Hair follicle dermal papilla cell (primary cell): ENCODE measurements around the gene OPN1SW. TPM values are rescaled to one million over a fixed set of nuclear protein-coding genes. Genes with fewer than 3 reads are reported as not detected.

Experiments
- small RNA-seq: library from RNA; depleted of rRNA; stranded (forward); fragments of <200 nt; gene quantifications from one replicate; pipeline ENCODE3, GENCODE V24; 2012
- total RNA-seq: library from RNA; depleted of rRNA; stranded (reverse); fragments of >200 nt; gene quantifications from 2 replicates; pipeline ENCODE4 v1.2.3, GENCODE V29; 2012

The OPN1SW gene, protein sequence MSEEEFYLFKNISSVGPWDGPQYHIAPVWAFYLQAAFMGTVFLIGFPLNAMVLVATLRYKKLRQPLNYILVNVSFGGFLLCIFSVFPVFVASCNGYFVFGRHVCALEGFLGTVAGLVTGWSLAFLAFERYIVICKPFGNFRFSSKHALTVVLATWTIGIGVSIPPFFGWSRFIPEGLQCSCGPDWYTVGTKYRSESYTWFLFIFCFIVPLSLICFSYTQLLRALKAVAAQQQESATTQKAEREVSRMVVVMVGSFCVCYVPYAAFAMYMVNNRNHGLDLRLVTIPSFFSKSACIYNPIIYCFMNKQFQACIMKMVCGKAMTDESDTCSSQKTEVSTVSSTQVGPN
- total RNA-seq = not detected in 2 replicates

GRCh38 chr7:128775744-128776474 is at the start of gene OPN1SW:
OPN1SW (minus strand) TSS chr7:128775794; CDS start chr7:128775781, 13 bp downstream.

GRCh38 chr7:128791121-128791971 is 15.8 kb upstream of the OPN1SW start, which contains the start of gene CCDC136:
CCDC136 (plus strand) TSS chr7:128791968; CDS start chr7:128792412, 444 bp downstream.

DNA sequence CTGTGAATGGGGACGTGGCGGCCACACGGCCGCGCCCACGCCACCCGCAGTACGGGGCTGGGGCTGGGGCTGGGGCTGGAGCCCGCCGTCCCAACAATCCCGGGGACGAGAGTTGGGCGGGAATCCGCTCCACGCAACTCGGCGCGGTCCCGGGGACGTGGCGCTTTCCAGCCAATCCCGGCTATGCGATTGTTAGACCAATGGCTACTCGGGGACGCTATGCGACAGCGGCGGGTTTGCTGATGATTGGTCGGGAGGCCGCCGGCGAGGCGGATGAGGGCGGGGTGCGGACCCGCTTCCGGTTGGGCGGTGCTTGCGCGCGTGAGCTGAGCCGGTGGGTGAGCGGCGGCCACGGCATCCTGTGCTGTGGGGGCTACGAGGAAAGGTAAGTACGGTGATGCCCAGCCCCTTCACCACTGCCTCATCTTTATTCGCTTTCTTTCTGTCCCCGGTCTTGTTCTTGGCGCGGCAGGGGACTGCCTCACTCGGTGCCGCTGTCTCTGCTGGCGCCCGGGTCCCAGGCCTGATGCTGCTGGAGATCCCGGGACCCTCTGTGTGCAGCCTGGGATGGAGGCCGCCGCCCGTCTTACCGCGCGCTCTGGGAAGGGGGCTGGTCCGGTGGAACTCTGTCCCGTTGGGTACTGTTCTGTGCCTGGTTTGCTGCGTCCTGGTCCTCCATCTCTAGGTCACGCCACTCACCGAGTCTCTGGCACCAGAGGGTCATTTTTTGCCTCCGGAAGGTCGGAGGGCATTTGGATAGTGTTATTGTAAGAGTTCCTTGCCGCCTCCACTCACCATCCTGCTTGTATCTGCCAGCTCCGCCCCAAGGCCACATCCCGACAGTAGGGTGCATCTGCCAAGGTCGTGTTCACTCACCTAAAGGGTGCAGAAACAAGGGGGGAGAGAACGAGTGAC is 36.3 kb downstream of the OPN1SW start, which contains the start of gene CALU:
TSS of gene CALU (plus strand) at position 312 of the 915 bp plus-strand sequence. CDS start 9,225 bp downstream, outside the sequence.

Small RNAs within 50 kb of the gene (small RNA-seq; reads per million reads assigned to genes)
- gene RN7SL81P = not detected

Other genes with a start within 250 kb of the OPN1SW start
- gene GARIN1A, start 103.5 kb downstream of the OPN1SW start, total RNA-seq = 2.1 and 2.4 TPM in 2 replicates
- gene CALU, start 36.4 kb downstream of the OPN1SW start, total RNA-seq = 859 and 882 TPM in 2 replicates
- gene CCDC136, start 16.2 kb upstream of the OPN1SW start, total RNA-seq = 3.8 and 4.2 TPM in 2 replicates
- gene FLNC, start 54.6 kb upstream of the OPN1SW start, total RNA-seq = 87.9 and 107 TPM in 2 replicates
- 52.1 and 57.7 TPM in 2 replicates for gene ATP6V1F, start 87.1 kb upstream of the OPN1SW start, total RNA-seq
- 0.32 and 0.49 TPM in 2 replicates for gene KCP, start 134.9 kb upstream of the OPN1SW start, total RNA-seq
- 0.16 TPM in 1 of 2 replicates, not detected in the other for gene IRF5, start 162.1 kb upstream of the OPN1SW start, total RNA-seq